Fibroblast of skin of left quadriceps (primary cell): ENCODE data around the gene ARID1B.
"Not testable (repeated sequence)": the region's sequence is repeated elsewhere in the genome, so short reads cannot be mapped to it uniquely, and the experiment has no call there.

Experiments used
- DNase-seq, 2 experiments: peaks; one replicate each; pipeline ENCODE4 v3.0.0-alpha.2; 2013; ENCODE audit warnings: low read depth in 2 of 2

The ARID1B gene

DNA sequence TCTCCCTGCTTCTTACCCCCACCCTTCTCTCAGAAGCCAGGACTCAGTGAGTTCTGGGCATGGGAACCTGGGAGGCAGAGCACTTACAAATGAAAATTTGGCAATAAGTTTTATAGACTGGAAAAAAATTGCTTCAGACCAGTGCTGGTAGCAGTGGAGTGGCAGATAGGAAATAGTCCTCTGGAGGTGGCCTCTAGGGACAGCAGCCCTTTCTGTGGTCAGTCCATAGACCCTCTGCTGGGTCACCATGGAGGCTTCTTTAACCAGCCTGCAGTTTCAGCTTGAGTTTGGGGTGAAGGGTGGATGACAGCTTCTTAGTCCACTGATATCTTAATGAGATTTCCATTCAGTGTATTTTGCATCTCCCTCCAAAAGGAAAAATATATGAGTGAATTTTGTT is 179.1 kb downstream of the ARID1B start:
- no peak for DNase-seq

DNA sequence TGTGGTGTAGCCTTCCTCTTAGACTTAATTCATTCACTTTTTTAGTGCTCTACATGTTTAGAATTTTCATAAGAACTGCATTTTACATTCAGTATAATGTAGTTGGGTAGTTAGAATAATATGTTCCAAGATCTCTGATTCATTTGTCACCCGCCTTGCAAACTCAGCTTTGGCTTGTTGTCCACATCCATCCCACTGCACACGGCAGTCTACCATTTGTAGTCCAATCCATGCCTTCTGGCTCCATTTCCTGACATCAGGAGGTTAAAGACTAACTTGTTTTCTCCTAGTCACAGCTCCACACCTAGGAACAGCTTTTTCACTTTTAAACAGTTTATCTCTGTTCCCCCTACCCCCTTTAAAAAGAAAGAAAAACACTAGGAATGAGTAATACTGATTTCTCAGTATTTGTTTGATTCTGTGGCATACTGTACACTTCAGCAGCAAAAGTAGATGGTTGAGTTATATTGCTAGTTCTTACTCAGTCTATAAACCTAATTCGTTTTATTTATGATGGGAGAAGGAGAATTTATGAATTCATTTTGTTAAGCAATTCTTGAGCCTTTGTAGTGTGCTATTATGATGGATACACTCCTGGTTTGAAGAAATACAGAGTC is 180.9 kb downstream of the ARID1B start:
- no peak for DNase-seq

DNA sequence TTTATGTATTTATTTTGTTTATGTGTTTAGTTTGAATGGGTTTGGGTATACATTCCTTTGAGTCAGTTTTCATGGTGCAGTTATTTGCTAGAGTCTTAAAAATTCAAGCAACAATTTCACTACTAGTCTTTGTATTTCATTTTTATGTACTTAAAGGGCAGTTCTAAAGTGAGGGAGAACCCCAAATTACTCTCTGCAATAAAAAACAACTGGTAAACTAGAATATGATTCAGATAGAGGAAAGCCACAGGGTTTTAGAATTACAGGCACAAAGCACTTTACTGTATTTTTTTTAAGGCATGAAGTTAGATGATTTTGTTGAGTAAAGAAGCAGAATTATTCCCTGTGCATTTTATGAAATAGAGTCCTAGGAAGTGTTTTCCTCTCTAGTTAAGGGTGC is 183.3 kb downstream of the ARID1B start:
- DNase-seq = no peak

DNA sequence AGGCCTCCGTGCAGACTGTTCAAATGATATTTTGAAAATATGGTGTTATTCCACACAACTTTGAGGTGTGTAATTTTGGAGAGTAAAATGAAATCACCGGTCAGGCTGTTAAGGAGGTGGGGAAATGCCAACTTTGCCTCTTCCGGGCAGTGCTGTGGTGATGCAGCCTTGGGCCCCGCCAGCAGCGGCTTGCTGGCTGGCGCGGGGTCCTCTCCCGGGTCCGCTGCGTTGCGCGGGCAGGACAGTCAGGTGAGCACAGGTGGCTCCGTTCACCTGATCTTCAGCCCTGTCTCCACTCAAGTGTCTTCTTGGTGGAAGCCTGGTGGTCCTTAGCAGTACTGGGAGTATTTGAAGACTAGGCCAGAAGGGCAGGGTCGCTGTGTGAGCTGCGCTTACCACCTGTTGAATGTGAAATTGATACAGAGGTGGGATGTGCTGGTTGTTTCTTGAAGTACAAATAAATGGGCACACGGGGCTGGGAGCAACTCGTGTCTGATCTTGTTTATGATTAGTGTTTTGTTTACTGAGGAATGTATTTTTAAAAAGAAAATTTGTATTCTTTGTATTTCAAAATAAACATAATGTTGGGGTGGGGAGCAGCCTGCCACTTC is 184.2 kb downstream of the ARID1B start:
- no peak for DNase-seq

DNA sequence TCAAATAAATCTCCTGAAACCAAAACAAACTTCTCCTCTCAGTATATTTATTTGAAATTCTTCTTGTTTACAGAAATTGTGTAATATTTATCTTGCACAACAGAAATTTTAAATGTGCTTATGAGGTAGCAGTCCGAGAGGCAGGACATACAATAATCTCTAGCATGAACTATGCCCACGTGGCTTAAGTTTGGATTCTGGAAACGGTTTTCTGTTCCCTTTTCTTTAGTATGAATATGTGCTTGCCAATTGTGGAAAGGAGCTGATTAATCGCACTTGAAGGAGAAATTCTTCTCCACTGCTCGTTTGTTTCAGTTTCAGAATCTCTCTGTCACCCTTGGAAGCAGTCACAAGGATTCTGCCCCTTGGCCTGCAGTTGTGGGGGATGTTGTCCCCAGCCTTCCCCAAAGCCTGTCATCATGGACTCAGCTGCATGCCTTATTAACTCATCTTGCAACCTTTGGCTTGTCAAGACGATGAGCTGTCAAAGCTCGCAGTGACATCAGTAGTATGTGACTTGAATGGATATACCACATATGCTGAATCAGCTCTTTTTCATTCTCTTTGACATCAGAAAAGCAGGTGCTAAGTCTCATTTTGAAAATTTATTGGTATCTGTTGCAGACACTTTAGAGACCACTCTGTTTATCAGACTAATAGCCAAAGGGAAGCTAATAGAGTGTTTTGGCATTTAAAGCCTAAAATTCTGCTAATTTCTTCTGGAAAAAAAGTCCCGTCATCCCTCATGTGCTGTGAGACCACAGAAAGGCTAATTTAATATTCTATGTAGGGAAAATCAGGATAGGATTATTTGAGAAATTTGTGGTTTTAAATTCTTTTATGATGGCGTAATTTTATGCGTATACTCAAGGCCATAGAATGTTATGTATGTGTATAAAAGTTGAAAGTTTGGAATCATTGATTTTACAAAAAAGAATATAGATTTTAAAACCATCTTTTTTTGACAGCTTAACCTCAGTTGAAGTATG is 186.8 kb downstream of the ARID1B start:
- DNase-seq = peak; percentile 52 to 54

DNA sequence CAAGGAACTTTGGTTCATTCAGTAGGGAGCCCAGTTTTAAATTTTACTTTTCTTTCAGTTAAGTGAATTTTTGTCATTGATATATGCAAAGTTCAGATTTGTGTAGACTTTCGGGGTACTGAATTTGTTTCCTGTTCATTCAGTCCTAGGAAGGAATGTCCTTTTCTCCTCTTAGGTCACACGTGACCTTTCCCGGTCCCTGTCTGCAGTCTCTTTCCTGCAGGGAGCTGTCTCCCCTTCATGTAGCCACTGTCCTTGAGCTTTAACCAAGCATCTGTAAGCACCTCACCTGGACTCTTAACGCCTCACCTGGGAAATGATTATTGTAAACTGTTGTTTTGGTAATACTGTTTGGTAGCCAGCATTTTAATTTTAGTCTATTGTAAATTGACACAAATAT is 190.7 kb downstream of the ARID1B start:
- no peak for DNase-seq

DNA sequence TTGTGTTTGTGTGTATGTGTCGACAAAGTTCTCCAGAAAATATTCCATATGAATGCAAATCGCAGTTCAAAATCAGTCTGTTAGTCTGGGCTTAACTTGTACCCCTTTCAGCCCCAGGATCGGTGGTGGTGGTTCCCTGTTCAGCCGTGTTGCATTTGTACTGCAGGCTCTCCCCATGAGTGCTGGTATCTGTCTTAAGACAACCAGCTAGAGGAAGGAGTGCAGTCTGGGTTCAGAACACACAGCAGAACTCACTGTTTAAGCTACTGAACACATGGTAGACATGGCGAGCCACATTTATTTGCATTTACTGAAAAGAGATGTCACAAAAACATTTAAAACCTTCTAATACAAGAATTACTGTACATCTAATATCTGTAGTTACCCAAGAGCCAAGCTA is 192.1 kb downstream of the ARID1B start:
- no peak for DNase-seq

DNA sequence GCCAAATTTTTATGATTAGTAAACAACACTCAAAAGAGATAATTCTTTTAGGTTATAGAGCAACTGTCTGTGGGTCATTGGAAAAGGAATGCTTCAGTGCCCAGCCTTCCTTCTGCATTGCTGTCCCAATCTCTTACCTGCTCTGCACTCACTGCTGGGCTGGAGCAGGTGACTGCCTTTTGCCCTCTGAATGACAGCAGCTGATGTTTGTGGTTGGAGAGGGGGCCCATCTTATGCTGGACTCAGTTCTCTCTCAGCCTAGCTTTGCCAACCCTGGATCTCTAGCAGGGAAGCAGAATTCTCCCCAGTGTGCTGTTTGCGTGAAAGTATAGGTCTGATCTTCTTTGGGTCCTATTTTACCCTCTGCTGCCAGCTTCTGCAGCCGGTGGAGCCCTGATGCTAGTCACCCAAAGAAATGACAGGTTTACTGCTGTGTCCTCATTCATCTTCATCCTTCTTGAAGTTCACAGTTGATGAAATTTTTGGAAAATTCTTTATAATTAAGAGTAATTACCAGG is 193.5 kb downstream of the ARID1B start:
- DNase-seq = no peak

DNA sequence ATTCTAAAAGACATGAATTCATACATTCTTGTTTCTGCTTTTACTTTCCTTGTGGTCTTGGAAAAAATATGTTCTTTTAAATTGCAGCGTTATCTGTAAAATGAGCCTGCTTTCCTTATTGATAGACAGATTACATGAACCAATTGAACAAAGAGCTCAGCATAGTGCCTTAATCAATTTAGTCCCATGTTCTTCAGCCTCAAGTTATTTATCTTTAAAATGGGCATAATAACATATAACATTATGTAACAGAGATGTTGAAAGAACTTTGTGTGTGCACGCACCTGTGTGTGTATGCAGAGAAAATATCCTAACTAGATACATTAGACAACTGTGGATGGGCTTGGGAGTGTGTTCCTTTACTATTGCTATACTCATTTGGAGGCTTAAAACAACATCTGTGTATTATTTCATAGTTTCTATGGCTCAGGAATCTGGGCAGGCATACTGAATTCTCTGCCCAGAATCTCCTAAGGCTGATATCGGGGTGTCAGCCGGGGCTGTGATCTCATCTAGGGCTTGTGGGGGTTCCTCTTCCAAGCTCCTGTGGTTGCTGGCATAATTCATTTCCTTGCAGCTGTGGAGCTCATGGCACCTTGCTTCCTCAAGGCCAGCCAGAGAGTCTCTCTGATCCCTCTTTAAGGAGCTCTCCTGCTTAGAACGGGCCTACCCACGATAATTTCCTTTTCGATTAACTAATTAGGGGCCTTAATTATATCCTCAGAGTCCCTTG is 194.1 kb downstream of the ARID1B start:
- no peak for DNase-seq

DNA sequence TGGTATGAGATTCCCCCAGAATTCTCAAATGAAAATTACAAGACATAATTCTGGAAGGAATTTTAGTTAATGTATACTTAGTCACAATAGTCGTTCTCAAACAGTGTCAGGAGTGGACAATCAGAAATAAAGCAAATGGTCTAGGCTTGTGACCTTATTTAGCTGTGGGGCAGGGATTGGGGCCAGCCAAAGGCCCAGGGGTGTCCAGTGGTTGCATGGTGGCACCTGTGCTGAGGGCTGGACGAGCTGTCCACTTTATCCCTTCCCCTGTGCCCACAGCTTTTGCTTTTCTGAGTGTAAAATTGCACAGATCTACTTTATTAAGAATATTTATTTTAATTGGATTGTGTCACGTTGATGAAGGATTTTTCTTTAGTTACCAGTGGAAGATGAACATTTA is 195.0 kb downstream of the ARID1B start:
- DNase-seq = no peak

DNA sequence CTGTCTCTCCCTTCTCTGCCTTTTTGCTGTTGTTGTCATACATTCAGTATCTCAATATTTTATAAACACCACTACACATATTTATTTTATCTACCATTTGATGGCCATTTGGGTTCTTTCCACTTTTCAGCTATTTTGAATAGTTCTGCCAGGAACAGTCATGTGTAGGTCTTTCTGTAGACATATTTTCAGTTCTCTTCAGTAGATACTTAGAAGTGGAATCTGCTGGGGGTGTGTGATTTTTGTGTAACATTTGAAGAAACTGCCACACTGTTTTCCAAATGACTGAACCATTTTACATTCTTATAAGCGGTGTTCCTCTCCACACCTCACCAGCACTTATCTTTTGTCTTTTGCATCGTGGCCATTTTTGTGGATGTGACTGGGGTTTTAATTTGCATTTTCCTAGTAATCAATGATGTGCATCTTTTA is 197.7 kb downstream of the ARID1B start:
- no peak for DNase-seq

DNA sequence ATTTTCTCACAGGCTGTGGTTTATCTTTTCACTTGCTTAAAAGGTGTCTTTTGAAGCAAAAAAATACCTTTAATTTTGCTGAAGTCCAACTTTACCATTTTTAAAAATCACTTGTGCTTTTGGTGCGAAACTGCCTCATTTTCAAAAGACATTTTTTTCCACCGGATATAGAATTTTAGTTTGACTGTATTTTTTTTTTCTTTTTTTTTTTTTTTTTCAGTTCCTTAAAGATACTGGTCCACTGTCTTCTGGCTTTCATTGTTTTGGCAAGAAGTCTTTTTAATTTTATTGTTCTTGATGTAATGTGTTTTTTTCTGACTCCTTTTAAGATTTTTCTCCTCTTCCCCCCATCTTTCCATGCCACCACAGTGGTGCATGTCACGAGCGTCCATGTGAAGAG is 198.2 kb downstream of the ARID1B start:
- no peak for DNase-seq

DNA sequence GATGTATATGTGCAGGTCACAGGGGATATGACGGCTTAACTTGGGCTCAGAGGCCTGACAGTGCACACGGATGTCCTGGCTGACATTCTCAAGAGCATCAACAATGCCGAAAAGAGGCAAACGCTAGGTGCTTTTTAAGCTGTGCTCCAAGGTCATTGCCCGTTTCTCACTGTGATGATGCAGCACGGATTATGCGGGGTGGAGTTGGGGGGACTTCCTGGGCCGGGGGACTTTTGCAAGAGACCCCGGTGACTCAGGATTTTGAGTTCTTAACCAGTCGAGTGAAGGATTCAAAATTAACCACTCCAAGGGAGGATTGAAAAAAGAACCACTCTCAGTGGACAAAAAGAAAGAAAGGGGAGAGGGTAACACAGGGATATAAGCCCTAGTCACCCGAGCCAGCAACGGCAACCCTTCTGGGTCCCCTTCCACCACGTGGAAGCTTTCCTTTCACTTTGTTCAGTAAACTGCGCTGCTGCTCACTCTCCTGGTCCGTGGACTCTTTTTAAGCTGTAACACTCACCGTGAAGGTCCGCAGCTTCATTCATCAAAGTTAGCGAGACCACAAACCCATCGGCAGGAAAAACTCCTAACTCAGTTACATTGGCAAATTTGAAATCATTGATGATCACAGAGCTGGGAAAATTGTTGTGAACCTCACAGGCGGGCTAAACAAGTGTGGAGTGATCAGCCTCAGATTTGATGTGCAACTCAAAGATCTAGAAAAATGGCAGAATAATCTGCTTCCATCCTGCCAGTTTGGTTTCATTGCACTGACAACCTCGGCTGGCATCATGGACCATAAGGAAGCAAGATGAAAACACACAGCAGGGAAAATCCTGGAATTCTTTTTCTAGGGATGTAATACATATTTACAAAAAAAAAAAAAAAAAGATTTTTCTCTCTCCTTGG is 199.3 kb downstream of the ARID1B start:
- no peak for DNase-seq

DNA sequence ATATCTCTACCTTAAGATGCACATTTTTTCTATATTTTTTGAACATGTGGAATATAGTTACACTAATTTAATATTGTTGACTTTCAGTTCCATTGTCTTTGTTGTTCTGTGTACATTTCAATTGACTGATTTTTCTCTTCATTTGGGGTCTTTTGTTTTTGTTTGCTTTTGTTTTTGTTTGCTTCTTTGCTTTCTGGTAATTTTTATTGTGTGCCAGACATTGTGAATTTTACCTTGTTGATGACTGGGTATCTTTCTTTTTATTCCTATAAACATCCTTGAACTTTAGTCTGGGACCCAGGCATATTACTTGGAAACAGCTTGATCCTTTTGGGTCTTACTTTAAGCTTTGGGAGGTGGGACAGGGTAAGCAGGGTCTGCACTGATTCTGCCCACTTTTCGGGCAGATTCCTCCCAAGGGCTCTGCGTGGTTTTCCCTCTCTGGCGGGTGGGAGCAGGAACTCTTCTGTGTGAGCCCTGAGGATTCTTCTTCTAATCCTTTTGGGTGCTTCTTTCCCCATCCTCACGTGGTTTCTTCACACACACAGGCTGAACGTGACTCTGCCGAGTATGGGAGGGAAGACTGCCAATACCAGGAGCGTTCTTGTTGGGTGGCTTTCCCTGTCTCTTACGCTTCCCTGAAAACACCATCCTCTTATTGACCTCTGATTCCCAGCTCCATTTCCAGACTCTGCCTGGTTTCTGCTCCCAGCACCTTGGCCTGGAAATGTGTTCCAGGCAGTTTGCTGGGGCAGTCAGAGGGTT is 200.5 kb downstream of the ARID1B start:
- DNase-seq = peak in 1 of 2 experiments; percentile 22

DNA sequence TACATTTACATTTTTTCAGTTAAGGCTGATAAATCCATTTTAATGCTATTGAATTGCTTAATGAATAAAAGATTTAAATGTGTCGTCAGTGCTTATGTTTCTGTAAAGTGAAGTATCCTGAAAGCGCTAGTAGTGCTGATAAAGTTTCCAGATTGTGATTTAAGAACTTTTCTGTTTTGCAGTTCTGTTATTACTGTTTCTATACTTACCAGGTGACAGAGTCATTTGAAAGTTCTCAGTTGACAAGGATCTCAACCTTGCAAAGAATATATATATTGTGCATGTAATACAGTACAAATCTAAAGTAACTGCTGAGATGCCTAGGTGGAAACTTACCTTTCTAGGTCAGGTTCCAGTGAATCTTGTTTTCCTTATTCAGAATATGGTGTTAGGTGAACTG is 201.8 kb downstream of the ARID1B start:
- no peak for DNase-seq

DNA sequence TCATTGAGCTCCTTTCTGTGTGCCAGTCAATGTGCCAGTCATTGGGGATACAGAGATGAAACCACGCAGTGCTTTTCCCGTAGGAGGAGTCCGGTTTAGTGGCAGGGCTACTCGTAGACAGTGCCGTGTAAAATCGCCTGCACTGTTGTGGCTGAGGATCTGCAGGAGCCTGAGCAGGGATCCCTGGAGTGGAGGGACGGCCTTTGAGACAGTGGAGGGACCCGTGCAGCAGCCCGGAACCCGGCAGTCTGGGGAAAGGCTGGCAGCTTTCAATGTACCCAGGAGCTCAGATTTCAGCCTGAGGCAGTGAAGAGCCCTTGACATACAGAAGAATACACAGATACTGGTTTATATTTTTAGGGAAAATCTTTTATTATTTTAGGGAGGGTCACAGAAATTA is 203.3 kb downstream of the ARID1B start:
- DNase-seq = no peak

DNA sequence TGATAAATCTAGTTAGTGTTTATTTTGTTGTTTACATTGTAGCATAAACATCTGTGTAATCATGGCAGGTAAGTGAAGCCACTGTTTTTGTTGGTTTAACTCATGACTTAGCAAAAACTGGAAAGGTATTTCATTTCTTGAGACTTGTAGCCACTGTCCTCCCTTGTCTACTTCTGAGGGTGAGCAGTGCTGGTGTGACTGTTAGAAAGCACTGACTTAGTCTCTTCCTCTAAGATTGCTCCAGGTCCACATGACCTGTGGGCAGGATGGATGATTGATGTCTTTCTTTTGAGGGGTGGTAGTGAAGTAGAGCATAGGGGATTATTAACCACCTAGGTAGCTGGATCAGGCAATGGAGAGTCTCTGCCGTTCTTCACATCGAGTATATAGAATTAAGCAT is 203.8 kb downstream of the ARID1B start:
- DNase-seq = no peak

DNA sequence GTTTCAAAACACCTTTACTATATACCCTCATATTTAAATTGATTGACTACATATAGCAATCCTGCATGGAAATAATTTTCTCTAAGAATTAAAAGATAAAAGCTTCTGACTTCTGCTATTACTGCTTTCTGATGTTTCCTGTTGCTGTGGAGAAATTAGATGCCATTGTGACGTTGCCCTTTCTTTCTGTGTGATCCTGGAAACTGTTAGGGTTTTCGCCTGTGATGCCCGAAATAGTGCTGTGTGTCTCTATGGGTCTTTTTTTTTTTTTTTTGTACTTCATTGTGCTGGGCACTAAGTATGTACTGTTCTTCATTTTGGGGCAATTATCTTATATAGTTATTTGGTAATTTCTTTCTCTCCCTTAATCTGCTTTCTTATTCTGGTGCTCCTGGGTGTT is 205.0 kb downstream of the ARID1B start:
- no peak for DNase-seq

DNA sequence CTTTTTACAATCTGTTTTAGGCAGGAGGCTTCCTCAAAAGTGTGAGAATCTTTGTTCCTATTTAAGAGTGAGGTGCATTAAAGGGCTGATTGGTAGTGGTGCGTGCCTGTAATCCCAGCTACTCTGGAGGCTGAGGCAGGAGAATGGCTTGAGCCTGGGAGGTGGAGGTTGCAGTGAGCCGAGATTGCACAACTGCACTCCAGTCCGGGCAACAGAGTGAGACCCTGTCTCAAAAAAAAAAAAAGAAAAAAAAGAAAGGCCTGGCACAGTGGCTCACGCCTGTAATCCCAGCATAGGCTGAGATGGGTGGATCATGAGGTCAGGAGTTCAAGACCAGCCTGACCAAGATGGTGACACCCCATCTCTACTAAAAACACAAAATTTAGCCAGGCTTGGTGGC is 205.7 kb downstream of the ARID1B start:
- DNase-seq = not testable (repeated sequence)

DNA sequence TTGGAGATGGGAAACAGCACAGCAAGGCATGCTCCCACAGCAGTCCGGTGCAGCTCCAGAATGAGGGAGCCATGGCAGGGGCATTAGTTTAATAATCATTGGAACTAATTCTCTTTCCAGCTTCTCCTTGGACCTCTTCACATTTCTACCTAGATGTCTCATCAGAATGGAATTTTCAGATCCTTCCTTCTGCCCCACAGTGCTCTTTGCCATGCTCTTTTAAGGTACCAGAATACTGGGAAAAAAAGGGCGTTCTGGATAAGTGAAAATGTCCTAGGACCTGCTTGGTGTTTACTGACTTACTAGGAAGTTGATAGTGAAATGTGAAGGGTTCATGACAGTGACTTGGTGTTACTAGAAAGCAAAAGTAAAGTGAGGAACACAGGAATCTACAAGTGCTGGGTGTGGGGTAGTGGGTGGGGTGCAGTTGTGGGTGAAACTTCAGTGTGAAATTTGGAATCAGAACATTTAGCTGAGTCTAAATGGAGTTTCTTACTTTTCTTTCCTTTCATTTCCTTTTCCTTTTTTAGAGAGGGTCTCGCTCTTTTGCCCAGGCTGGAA is 207.1 kb downstream of the ARID1B start:
- DNase-seq = no peak
